HG02588 (cell line): Measurements from ENCODE around the gene EDN3.

Experiments used
- ATAC-seq: cut with Tn5 transposase; IDR thresholded peaks from one replicate; pipeline ENCODE4 v1.9.1; 2021; ENCODE audit warnings: mild to moderate bottlenecking, moderate library complexity; ENCODE audit not compliant: unreplicated experiment

EDN3 gene, protein sequence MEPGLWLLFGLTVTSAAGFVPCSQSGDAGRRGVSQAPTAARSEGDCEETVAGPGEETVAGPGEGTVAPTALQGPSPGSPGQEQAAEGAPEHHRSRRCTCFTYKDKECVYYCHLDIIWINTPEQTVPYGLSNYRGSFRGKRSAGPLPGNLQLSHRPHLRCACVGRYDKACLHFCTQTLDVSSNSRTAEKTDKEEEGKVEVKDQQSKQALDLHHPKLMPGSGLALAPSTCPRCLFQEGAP

GRCh38 chr20:59300333-59301081 lies at the start of gene EDN3:
Gene EDN3 (plus strand): TSS chr20:59300611. CDS start chr20:59300813, 202 bp downstream.
- no peak for ATAC-seq

- no peak for ATAC-seq
Observed at GRCh38 chr20:59253325-59253724, 47.1 kb upstream of the EDN3 start.

GRCh38 chr20:59253779-59254319 lies 46.6 kb upstream of the EDN3 start:
- ATAC-seq: no peak

GRCh38 chr20:59255256-59255655 lies 45.2 kb upstream of the EDN3 start:
- no peak for ATAC-seq

- no peak for ATAC-seq
Observed at GRCh38 chr20:59258221-59258621, 42.2 kb upstream of the EDN3 start.

- no peak for ATAC-seq
Observed at GRCh38 chr20:59259946-59260345, 40.5 kb upstream of the EDN3 start.

DNA sequence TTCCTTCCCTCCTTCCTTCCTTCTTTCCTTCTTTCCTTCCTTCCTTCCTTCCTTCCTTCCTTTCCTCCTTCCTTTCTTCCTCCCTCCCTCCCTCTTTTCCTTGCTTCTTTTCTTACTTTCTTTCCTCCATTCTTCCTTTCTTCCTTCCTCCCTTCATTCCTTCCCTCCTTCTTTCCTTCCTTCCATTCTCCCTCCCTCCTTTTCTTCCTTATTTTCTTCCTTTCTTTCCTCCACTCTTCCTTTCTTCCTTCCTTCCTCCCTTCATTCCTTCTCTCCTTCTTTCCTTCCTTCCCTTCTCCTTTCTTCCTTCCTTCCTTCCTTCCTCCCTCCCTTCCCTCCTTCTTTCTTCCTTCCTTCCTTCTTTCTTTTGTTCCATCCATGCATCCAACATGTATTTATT lies 35.1 kb upstream of the EDN3 start:
- no peak for ATAC-seq

DNA sequence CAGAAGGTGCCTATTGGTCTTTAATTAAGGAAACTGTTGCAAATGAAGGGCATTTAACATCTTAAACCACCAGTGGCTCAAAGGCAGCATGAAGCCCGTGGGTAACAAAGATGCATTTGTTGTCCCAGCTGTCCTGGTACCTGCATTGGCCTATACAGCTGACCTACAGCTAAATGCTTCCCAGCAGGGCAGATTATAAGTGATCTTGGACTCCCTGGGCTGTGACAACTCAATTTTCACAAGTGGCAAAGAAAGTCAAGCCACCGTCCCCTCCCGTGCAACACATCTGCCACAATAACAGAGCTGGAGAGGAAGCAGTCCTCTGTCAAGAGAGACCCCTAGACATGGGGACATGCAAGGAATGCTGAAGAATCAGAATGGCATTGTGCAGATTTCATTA lies 31.5 kb upstream of the EDN3 start:
- no peak for ATAC-seq

DNA sequence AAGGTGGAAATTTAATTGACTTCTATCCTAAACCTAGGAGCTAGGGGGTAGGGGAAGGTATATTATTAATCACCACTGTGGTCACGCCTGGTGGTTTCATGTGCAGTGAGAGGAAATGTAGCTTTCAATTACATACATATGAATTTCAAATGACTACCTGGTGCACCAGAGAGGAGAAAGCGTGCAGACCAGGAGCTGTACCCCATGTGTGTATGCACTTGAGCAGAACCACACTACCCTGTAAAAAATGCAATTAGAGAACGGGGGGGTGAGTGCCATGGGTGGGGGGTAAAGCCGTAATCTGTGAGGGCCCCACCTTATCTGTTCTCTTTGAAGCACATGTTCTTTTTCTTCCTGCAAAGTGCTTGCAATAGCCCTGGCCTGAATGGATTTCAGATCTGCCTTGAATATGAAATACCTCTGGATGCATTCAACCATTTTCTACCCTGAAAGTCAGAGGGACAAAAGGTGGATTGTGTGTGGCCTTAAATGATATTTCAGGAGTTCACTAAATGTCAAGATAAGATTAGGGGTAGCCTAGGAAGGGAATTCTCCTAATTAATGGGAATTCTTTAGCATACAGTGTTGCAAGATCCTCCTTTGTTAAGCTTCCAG lies 30.9 kb upstream of the EDN3 start:
- no peak for ATAC-seq

DNA sequence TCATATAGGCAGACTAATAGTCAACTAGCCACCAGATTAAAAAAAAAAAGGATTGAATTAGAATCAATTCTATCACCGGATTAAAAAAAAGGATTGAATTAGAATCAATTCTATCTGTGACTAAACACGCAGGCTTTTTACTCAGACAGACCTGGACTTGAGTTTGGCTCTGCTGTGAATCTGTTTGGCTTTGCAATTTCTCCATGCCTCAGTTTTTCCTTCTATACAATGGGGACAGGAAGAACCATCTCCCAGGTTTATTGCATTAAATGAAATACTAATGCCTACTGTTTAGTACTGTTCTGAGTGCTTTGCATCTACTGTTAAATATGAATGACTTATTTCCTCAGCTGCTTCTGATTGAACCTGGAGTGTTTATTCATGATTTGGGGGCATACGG lies 30.0 kb upstream of the EDN3 start:
- no peak for ATAC-seq

GRCh38 chr20:59273739-59274357 lies 26.6 kb upstream of the EDN3 start:
- ATAC-seq: no peak

DNA sequence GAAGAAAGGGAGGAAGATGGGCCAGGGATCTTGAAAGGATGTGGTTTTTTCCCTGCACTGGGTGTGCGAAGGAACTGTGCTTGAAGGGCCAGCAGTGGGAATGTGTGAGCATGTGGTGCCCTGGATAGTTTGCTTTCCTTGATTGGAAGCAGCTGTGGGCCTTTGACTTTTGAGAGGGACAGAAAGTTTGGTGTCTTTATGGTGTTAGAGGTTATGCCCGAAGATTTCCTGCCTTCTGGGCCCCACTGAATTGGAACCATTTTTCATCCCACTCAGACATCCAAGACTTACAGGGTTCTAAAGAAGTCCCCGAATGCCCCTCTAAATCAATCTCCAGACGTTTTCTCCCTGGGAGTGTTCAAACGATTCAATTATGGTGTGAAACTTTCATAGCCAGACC lies 23.5 kb upstream of the EDN3 start:
- ATAC-seq: no peak

DNA sequence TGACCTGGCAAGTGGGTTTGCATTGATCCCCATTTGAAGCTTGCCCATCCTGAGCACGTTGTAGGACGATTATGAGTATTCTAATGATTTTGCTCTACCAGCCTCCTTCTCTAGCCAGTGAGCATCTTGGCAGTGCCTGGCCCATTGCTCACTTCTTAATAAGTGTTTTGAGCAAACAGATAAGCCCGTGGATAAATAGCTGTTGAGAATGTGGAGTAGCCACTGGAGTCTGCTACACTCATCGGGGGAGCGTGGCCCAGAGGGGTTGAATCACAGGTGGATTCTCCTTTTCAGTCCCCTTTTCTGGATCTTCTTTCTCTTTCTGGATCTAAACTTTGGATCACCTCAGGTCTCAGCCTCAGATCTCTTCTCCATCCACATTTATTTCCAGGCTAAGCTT lies 15.9 kb upstream of the EDN3 start:
- ATAC-seq: no peak

- ATAC-seq: no peak
Observed at GRCh38 chr20:59289994-59290393, 10.4 kb upstream of the EDN3 start.

GRCh38 chr20:59291740-59292383 lies 8.5 kb upstream of the EDN3 start:
- no peak for ATAC-seq

- ATAC-seq: no peak
Observed at GRCh38 chr20:59295531-59295930, 4.9 kb upstream of the EDN3 start.

DNA sequence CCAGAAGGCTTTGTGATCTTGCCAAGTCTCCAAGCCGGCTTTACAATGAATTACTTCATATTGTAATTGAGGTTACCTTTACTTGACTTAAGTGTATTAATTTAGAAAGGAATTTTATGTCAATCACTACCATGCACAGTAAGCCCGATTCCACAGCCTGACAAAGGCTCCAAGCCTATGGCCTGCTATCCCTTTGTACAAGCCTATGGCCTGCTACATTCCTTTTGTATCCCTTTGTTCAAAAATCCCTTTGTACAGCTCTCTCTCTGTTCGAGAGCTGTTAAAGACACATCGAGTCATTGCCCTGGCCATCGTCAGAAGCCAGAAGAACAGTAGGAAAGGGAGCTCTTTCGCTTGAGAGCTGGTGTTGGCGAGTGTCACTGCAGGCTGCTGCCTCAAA lies 2.7 kb upstream of the EDN3 start:
- ATAC-seq: no peak

- ATAC-seq: no peak
Observed at GRCh38 chr20:59299945-59300332, 472 bp upstream of the EDN3 start.

- ATAC-seq: no peak
Observed at GRCh38 chr20:59301343-59302007, 1.1 kb downstream of the EDN3 start.

DNA sequence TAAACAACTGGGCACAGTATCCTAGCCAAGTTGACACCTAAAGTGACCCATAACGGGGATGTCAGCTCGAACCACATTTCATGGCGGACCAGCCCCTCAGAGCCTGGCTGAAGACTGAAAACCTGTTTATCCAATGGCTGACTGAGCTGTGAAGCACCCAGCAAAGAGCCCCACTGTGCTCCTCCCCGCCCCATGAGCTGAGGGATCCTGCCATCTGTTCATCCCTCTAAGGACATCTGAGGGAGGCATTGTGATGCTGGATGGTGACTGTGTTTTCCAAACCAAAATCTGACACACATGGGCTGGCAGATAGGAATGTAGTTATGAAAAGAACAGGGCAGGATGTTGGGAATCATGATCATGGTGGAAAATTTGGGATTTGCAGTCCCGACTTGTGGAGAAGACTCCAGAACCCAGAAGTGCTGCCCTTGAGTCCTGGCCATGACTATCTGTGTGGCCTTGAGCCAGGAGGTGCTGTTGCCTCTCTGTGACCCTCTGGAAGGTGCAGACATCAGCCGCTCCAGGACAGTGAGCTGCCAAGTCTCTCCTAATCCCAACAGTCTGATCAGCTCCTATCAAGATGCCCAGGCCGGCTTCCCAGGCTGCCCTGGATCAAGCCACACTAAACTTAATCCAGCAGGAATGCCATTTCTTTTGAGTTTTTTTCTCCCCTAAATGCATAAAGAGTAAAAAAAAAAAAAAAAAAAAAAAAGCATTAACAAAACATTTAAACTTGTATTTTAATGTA lies 5.7 kb downstream of the EDN3 start:
- ATAC-seq: no peak
